Measurements from ENCODE around the gene NCKAP5. TPM values are rescaled to one million over a fixed set of nuclear protein-coding genes. Genes with fewer than 3 reads are reported as not detected.

Gene NCKAP5
- total RNA-seq, 2 donors from 2014 or later, result 2.0 to 7.1 TPM

- H3K36me3 ChIP-seq, result no peaks in the 10 kb centered on the region
- no peak for TF ChIP-seq POLR2A (IDR thresholded peaks at IDR 0.05)
- peak in 1 of 4 experiments; percentile 40 for TF ChIP-seq CTCF (IDR thresholded peaks at IDR 0.05)
- no peak for TF ChIP-seq POLR2AphosphoS5 (IDR thresholded peaks at IDR 0.05)
- H3K27me3 ChIP-seq (replicated peaks; ENCODE audit: insufficient read depth), result no peaks in the 10 kb centered on the region
- 78% methylated on average over 12 of the region's 12 CpGs for WGBS
- intact Hi-C loops (cut with DNase I), result no loop called here
- H3K27ac ChIP-seq, result no peak overlapping the region
- H3K4me1 ChIP-seq (replicated peaks), result no peaks in the 10 kb centered on the region
- H3K9me3 ChIP-seq, result no peaks in the 10 kb centered on the region
- no peak for DNase-seq (ENCODE audit: low spot score)
- no peak overlapping the region for H3K4me3 ChIP-seq
Observed at GRCh38 chr2:132651115-132652045, 916.9 kb downstream of the NCKAP5 start.

GRCh38 chr2:132646540-132647108 lies 921.6 kb downstream of the NCKAP5 start:
- Histone ChIP-seq H3K36me3 (no peaks in the 10 kb centered on the region), H3K27me3 (replicated peaks; ENCODE audit: insufficient read depth) (no peaks in the 10 kb centered on the region), H3K4me3 (no peak overlapping the region), H3K4me1 (replicated peaks) (no peaks in the 10 kb centered on the region), H3K27ac (no peak overlapping the region), H3K9me3 (no peaks in the 10 kb centered on the region)
- TF ChIP-seq CTCF (IDR thresholded peaks at IDR 0.05) (no peak), POLR2AphosphoS5 (IDR thresholded peaks at IDR 0.05) (no peak), POLR2A (IDR thresholded peaks at IDR 0.05) (no peak)
- WGBS, result 40% methylated on average over 8 of the region's 8 CpGs
- intact Hi-C loops (cut with DNase I), result loop anchor here (10.0 kb wide), 1 partner anchor 918 kb away; the partner anchor contains the start of gene NCKAP5
- no peak for DNase-seq (ENCODE audit: low spot score)

- H3K36me3 ChIP-seq, result no peaks in the 10 kb centered on the region
- no peaks in the 10 kb centered on the region for H3K27me3 ChIP-seq (replicated peaks; ENCODE audit: insufficient read depth)
- TF ChIP-seq POLR2AphosphoS5 (IDR thresholded peaks at IDR 0.05) (no peak), POLR2A (IDR thresholded peaks at IDR 0.05) (no peak), CTCF (IDR thresholded peaks at IDR 0.05) (no peak)
- DNase-seq (ENCODE audit: low spot score), result no peak
- H3K9me3 ChIP-seq, result no peaks in the 10 kb centered on the region
- H3K4me1 ChIP-seq (replicated peaks), result no peaks in the 10 kb centered on the region
- no peak overlapping the region for H3K4me3 ChIP-seq
- intact Hi-C loops (cut with DNase I), result loop anchor here (10.0 kb wide), 1 partner anchor 919 kb away; the partner anchor contains the start of gene NCKAP5
- no peak overlapping the region for H3K27ac ChIP-seq
- 59% methylated on average over 18 of the region's 18 CpGs for WGBS
Observed at GRCh38 chr2:132645722-132646539, 922.3 kb downstream of the NCKAP5 start.

GRCh38 chr2:132645176-132645575 lies 923.1 kb downstream of the NCKAP5 start:
- no peak for TF ChIP-seq POLR2A (IDR thresholded peaks at IDR 0.05)
- TF ChIP-seq CTCF (IDR thresholded peaks at IDR 0.05), result no peak
- no peak for TF ChIP-seq POLR2AphosphoS5 (IDR thresholded peaks at IDR 0.05)
- Histone ChIP-seq H3K27me3 (replicated peaks; ENCODE audit: insufficient read depth) (no peaks in the 10 kb centered on the region), H3K4me3 (no peak overlapping the region), H3K36me3 (no peaks in the 10 kb centered on the region), H3K4me1 (replicated peaks) (no peaks in the 10 kb centered on the region), H3K27ac (no peak overlapping the region), H3K9me3 (no peaks in the 10 kb centered on the region)
- no peak for DNase-seq (ENCODE audit: low spot score)
- intact Hi-C loops (cut with DNase I), result loop anchor here (10.0 kb wide), 1 partner anchor 920 kb away; the partner anchor contains the start of gene NCKAP5
- WGBS, result 94% methylated on average over 35 of the region's 35 CpGs

Measured in prostate gland (tissue), 2 donors.